GM18867 (cell line): ENCODE data around the gene TYRP1.
"Not testable (repeated sequence)": the region's sequence is repeated elsewhere in the genome, so short reads cannot be mapped to it uniquely, and the experiment has no call there.

Experiments used
- ATAC-seq: cut with Tn5 transposase; IDR thresholded peaks from one replicate; pipeline ENCODE4 v1.9.1; 2021; ENCODE audit warnings: mild to moderate bottlenecking, moderate library complexity; ENCODE audit not compliant: unreplicated experiment

Gene TYRP1

GRCh38 chr9:12693141-12693540, at the start of gene TYRP1:
Gene TYRP1, plus strand, starts transcription at chr9:12693385. Its CDS starts 612 bp downstream, at chr9:12693997.
- ATAC-seq = no peak

- no peak for ATAC-seq
Measured at GRCh38 chr9:12643686-12644085, 49.5 kb upstream of the TYRP1 start.

DNA sequence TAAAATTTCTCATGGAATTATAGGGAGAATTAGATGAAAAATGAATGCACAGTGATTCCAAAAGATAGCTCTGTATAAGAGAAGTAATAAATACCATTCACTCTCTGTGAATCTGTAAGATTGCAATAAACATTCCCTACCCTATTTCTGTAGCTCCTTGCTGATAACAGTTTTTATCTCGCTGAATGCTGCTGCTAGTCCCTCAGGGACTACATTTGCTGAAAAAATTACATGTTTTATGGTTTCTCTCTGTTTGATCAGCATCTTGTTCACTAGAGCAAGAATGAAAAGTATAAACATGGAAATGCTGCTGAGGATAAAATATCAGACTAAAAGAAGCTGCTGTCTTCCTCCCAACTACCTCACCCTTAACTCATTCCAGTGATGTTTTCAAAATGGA, 44.3 kb upstream of the TYRP1 start:
- no peak for ATAC-seq

GRCh38 chr9:12651125-12651524, 42.1 kb upstream of the TYRP1 start:
- ATAC-seq = no peak

DNA sequence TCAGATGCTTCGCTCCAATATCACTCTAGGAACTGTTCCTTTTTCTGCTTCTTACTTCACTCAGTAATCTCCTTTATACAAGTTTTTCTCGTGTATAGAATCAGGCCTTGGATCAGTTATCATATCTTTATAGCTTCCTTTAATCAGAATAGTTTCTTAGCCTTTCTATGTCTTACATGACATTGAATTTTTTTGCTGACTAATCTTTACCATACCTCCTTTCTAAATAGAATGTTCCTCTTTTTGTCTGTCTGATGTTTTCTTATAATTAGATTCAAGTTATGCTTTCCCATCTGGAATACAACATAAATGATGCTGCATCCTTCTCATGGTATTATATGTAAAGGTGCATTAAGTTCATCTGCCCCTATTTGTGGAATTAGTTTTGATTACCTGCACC, 40.2 kb upstream of the TYRP1 start:
- no peak for ATAC-seq

DNA sequence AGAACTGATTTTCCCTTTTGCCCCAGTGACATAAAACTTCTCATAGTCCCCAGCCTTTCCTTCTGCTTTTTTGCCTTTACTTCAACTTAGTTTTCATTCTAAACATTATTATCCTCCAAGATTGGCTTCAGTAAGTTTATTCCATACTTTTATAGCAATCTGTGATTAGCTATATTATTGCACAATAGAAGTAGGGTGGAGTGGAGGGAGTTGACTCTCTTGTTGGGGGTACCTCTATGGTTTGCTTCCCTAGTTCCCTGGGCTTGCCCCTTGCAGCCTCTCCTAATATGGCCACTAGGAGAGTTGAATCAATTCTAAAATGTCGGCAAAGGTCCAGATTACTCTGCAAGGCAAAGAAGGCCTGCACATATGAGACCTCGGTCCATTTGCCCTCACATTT, 36.4 kb upstream of the TYRP1 start:
- no peak for ATAC-seq

- no peak for ATAC-seq
Measured at GRCh38 chr9:12657233-12657632, 36.0 kb upstream of the TYRP1 start.

DNA sequence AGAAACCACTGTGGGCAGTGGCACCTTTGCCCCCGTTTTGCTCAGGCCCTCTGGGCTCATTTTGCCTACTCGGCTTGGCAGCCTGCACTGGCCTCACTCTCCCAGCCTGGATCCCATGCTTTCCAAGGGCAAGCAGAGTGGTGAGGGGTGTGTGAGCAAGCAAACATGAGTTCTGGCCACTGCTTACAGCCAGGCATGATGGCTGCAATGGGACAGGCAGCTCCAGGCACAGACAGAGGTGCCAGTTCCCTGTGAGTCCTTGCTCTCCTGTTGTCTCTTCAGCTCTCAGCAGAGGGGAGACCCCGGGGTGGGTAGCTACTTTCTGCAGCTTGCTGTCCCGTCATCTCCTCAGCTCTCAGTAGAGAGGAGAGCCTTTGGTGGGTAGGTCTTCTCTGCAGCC, 35.2 kb upstream of the TYRP1 start:
- no peak for ATAC-seq

- no peak for ATAC-seq
Measured at GRCh38 chr9:12658531-12659209, 34.5 kb upstream of the TYRP1 start.

- ATAC-seq = no peak
Measured at GRCh38 chr9:12659220-12659619, 34.0 kb upstream of the TYRP1 start.

DNA sequence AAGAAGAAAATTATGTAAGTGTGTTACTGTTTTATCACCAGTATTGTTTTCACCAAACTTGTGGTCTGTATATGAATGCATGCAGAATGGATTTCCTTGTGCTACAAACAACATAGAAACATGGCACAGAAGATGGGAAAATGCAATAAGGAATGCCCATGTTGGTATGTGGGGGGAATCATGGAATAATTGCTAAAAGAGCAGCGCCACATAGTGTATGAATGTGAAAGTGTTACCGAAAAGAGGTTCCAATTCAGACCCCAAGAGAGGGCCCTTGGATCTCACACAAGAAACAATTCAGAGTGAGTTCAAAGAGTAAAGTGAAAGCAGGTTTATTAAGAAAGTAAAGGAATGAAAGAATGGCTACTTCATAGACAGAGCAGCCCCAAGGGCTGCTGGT, 26.4 kb upstream of the TYRP1 start:
- no peak for ATAC-seq

DNA sequence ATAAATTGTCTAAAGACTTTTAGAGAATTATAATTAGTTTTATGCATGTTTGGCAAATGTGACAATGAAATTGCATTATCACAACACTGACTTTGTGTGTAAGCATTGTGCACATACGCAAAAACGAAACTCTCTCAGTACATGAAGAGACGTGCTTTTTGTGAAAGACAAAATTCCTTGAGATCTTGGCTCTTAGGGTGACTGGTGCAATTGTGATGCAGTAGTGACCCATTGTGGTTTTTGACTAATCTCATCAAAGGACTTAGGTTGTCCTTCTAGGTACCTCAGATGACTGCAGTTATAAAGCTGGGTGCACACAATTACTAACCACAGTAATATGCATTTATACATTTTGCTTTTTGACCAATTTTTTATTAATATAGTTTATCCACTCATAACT, 25.3 kb upstream of the TYRP1 start:
- no peak for ATAC-seq

- no peak for ATAC-seq
Measured at GRCh38 chr9:12670006-12670405, 23.2 kb upstream of the TYRP1 start.

- no peak for ATAC-seq
Measured at GRCh38 chr9:12674961-12675360, 18.2 kb upstream of the TYRP1 start.

- not testable (repeated sequence) for ATAC-seq
Measured at GRCh38 chr9:12677462-12678126, 15.6 kb upstream of the TYRP1 start.

DNA sequence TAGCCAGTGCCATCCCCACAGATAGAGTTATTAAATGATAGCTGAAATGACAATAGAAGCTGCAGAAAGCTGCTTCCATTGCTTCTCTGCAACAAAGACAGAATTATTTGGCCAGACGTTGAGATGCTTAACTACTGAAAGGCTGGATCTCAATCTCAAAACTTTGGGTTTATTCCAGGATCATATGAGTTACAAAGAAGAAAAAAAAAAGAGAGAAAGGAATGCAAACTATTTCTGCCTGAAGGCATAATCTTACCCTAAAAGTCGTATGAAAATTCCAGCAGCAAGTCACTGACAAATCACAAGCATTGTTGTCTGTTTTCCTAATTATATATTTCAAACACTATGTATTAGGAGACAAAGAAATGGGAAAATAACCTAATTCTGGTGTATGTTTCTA, 12.8 kb upstream of the TYRP1 start:
- no peak for ATAC-seq

- ATAC-seq = no peak
Measured at GRCh38 chr9:12680757-12681156, 12.4 kb upstream of the TYRP1 start.

DNA sequence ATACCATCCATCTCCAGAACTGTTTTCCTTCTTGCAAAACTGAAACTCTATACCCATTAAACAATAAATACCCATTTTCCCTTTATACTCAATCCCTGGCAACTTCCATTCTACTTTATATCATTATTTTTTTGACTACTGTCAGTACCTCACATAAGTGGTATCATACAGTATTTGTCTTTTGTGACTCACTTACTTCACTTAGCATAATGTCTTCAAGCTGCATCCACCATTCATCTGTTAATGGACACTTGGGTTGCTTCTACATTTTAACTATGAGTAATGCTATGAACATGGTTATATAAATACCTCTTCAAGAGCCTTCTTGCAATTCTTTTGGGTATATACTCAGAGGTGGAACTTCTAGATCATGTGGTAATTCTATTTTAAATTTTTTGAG, 11.6 kb upstream of the TYRP1 start:
- ATAC-seq = no peak

DNA sequence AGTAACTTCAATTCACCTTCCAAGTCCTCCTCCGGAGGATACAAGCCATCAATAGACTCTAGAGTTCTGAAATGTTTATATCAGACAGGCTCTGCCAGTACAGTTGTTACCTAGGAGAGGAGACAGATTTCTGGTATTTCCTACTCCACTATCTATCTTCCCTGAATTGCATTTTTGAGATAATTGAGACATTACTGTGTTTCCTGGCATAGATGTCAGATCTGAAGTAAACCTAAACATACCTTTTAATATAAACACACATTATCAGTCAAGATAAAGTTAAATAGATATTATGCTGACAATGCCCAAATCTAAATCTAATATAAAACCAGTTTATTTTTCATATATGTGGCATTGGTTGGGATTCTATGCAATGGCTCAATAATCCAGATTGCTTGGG, 8.2 kb upstream of the TYRP1 start:
- no peak for ATAC-seq

GRCh38 chr9:12689233-12689632, 4.0 kb upstream of the TYRP1 start:
- no peak for ATAC-seq

DNA sequence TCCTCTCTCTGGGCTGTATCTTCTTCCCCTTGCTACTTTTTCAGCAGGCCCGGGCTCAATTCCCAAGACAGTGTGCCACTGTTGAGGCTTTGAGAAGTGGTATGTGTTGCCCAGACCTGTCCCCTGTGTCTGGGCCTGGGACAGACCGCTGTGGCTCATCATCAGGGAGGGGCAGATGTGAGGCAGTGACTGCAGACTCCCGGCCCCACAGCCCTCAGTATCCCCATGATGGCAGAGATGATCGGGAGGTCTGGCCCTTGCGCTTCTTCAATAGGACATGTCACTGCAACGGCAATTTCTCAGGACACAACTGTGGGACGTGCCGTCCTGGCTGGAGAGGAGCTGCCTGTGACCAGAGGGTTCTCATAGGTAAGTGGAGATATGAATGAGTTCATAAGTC, 828 bp downstream of the TYRP1 start:
- no peak for ATAC-seq

- no peak for ATAC-seq
Measured at GRCh38 chr9:12695474-12695873, 2.3 kb downstream of the TYRP1 start.
